ENCODE data around the gene ZSCAN23. TPM values are rescaled to one million over a fixed set of nuclear protein-coding genes. Genes with fewer than 3 reads are reported as not detected.
A peak's percentile ranks its signal among the peaks of the same experiment; 100 is the strongest.
"Not testable (repeated sequence)": the region's sequence is repeated elsewhere in the genome, so short reads cannot be mapped to it uniquely, and the experiment has no call there.

Gene ZSCAN23
- total and polyA plus RNA-seq, 2 experiments from 2014 or later, result 4.9 to 11.3 TPM

GRCh38 chr6:28474441-28475219 lies 31.3 kb upstream of the ZSCAN23 start:
- H3K4me1 ChIP-seq (ENCODE audit: low read depth), result no peaks in the 10 kb centered on the region
- no peaks in the 10 kb centered on the region for H3K9me3 ChIP-seq (ENCODE audit: low read depth)
- H3K27me3 ChIP-seq, result peaks cover 3% of the 10 kb centered on the region
- no peak overlapping the region for H3K27ac ChIP-seq
- H3K36me3 ChIP-seq, result no peaks in the 10 kb centered on the region
- peak overlapping the region; percentile 55 for H3K4me3 ChIP-seq
- no peak for TF ChIP-seq CTCF (IDR thresholded peaks at IDR 0.05; ENCODE audit: low read depth, low read length)
- peak; percentile 63 to 85 for DNase-seq (ENCODE audit: low read depth in 1 of 2, low spot score in 1 of 2)

GRCh38 chr6:28469153-28469745 lies 26.0 kb upstream of the ZSCAN23 start:
- DNase-seq (ENCODE audit: low read depth in 1 of 2, low spot score in 1 of 2); H3K4me1 ChIP-seq (ENCODE audit: low read depth); H3K36me3 ChIP-seq; H3K27ac ChIP-seq; H3K27me3 ChIP-seq; H3K4me3 ChIP-seq; H3K9me3 ChIP-seq (ENCODE audit: low read depth): not testable (repeated sequence)

GRCh38 chr6:28468056-28468455 lies 24.8 kb upstream of the ZSCAN23 start:
- no peak for TF ChIP-seq CTCF (IDR thresholded peaks at IDR 0.05; ENCODE audit: low read depth, low read length)

GRCh38 chr6:28462401-28462800 lies 19.1 kb upstream of the ZSCAN23 start:
- no peak for DNase-seq (ENCODE audit: low read depth in 1 of 2, low spot score in 1 of 2)
- Histone ChIP-seq H3K36me3 (no peaks in the 10 kb centered on the region), H3K9me3 (ENCODE audit: low read depth) (no peaks in the 10 kb centered on the region), H3K4me1 (ENCODE audit: low read depth) (no peaks in the 10 kb centered on the region), H3K4me3 (no peak overlapping the region), H3K27me3 (peaks cover 42% of the 10 kb centered on the region), H3K27ac (no peak overlapping the region)
- TF ChIP-seq CTCF (IDR thresholded peaks at IDR 0.05; ENCODE audit: low read depth, low read length), result no peak

More at GRCh38 chr6:28468056-28468455, 24.8 kb upstream of the ZSCAN23 start:
- Histone ChIP-seq H3K36me3 (no peaks in the 10 kb centered on the region), H3K27me3 (peaks cover 6% of the 10 kb centered on the region), H3K9me3 (ENCODE audit: low read depth) (no peaks in the 10 kb centered on the region), H3K27ac (no peak overlapping the region), H3K4me3 (no peak overlapping the region), H3K4me1 (ENCODE audit: low read depth) (no peaks in the 10 kb centered on the region)
- DNase-seq (ENCODE audit: low read depth in 1 of 2, low spot score in 1 of 2), result no peak

GRCh38 chr6:28458568-28458967 lies 15.3 kb upstream of the ZSCAN23 start:
- Histone ChIP-seq H3K27ac (no peak overlapping the region), H3K4me1 (ENCODE audit: low read depth) (no peaks in the 10 kb centered on the region), H3K27me3 (peaks cover 67% of the 10 kb centered on the region), H3K4me3 (no peak overlapping the region), H3K36me3 (no peaks in the 10 kb centered on the region), H3K9me3 (ENCODE audit: low read depth) (no peaks in the 10 kb centered on the region)
- no peak for TF ChIP-seq CTCF (IDR thresholded peaks at IDR 0.05; ENCODE audit: low read depth, low read length)
- no peak for DNase-seq (ENCODE audit: low read depth in 1 of 2, low spot score in 1 of 2)

- H3K4me3 ChIP-seq, result no peak overlapping the region
- TF ChIP-seq CTCF (IDR thresholded peaks at IDR 0.05; ENCODE audit: low read depth, low read length), result no peak
- no peaks in the 10 kb centered on the region for H3K9me3 ChIP-seq (ENCODE audit: low read depth)
- no peaks in the 10 kb centered on the region for H3K36me3 ChIP-seq
- H3K4me1 ChIP-seq (ENCODE audit: low read depth), result no peaks in the 10 kb centered on the region
- peaks cover 27% of the 10 kb centered on the region for H3K27me3 ChIP-seq
- DNase-seq (ENCODE audit: low read depth in 1 of 2, low spot score in 1 of 2), result no peak
- H3K27ac ChIP-seq, result no peak overlapping the region
Measured at GRCh38 chr6:28449056-28449455, 5.8 kb upstream of the ZSCAN23 start.

GRCh38 chr6:28447512-28447906 lies 4.2 kb upstream of the ZSCAN23 start:
- Histone ChIP-seq H3K27me3 (peaks cover 18% of the 10 kb centered on the region), H3K4me3 (peak overlapping the region; percentile 36)
- not testable (repeated sequence) for H3K27ac ChIP-seq; H3K36me3 ChIP-seq; H3K4me1 ChIP-seq (ENCODE audit: low read depth); DNase-seq (ENCODE audit: low read depth in 1 of 2, low spot score in 1 of 2); H3K9me3 ChIP-seq (ENCODE audit: low read depth)

Measured in cardiac muscle cell (in vitro differentiated cells and primary cell).